ENCODE data around the gene NT5DC1. TPM values are rescaled to one million over a fixed set of nuclear protein-coding genes. Genes with fewer than 3 reads are reported as not detected.

NT5DC1 gene
- total RNA-seq, 1 donor from 2014 or later = 21.6 TPM

GRCh38 chr6:116166369-116166768 lies 65.7 kb downstream of the NT5DC1 start:
- TF ChIP-seq CTCF (IDR thresholded peaks at IDR 0.05; ENCODE audit: partially characterized antibody, unreplicated experiment) = no peak
- H3K4me1 Mint-ChIP-seq (ENCODE audit: low read depth, unreplicated experiment) = no peaks in the 10 kb centered on the region
- H3K36me3 Mint-ChIP-seq (ENCODE audit: unreplicated experiment) = peaks cover 6% of the 10 kb centered on the region
- DNase-seq = no peak
- no peaks in the 10 kb centered on the region for H3K27me3 Mint-ChIP-seq (ENCODE audit: unreplicated experiment)
- H3K4me3 Mint-ChIP-seq (ENCODE audit: unreplicated experiment) = no peak overlapping the region
- H3K27ac Mint-ChIP-seq (ENCODE audit: unreplicated experiment) = no peak overlapping the region
- H3K9me3 Mint-ChIP-seq (ENCODE audit: unreplicated experiment) = no peaks in the 10 kb centered on the region

GRCh38 chr6:116168148-116168547 lies 67.5 kb downstream of the NT5DC1 start:
- no peak for DNase-seq
- H3K27ac Mint-ChIP-seq (ENCODE audit: unreplicated experiment) = no peak overlapping the region
- TF ChIP-seq CTCF (IDR thresholded peaks at IDR 0.05; ENCODE audit: partially characterized antibody, unreplicated experiment) = no peak
- no peak overlapping the region for H3K4me3 Mint-ChIP-seq (ENCODE audit: unreplicated experiment)
- no peaks in the 10 kb centered on the region for H3K27me3 Mint-ChIP-seq (ENCODE audit: unreplicated experiment)
- no peaks in the 10 kb centered on the region for H3K9me3 Mint-ChIP-seq (ENCODE audit: unreplicated experiment)
- H3K36me3 Mint-ChIP-seq (ENCODE audit: unreplicated experiment) = peaks cover 6% of the 10 kb centered on the region
- H3K4me1 Mint-ChIP-seq (ENCODE audit: low read depth, unreplicated experiment) = no peaks in the 10 kb centered on the region

- H3K27ac Mint-ChIP-seq (ENCODE audit: unreplicated experiment) = no peak overlapping the region
- H3K4me3 Mint-ChIP-seq (ENCODE audit: unreplicated experiment) = no peak overlapping the region
- no peak for DNase-seq
- H3K4me1 Mint-ChIP-seq (ENCODE audit: low read depth, unreplicated experiment) = no peaks in the 10 kb centered on the region
- H3K36me3 Mint-ChIP-seq (ENCODE audit: unreplicated experiment) = peaks cover 6% of the 10 kb centered on the region
- no peaks in the 10 kb centered on the region for H3K27me3 Mint-ChIP-seq (ENCODE audit: unreplicated experiment)
- no peak for TF ChIP-seq CTCF (IDR thresholded peaks at IDR 0.05; ENCODE audit: partially characterized antibody, unreplicated experiment)
- no peaks in the 10 kb centered on the region for H3K9me3 Mint-ChIP-seq (ENCODE audit: unreplicated experiment)
Observed at GRCh38 chr6:116169880-116170279, 69.2 kb downstream of the NT5DC1 start.

- H3K9me3 Mint-ChIP-seq (ENCODE audit: unreplicated experiment) = no peaks in the 10 kb centered on the region
- H3K4me3 Mint-ChIP-seq (ENCODE audit: unreplicated experiment) = no peak overlapping the region
- H3K27ac Mint-ChIP-seq (ENCODE audit: unreplicated experiment) = no peak overlapping the region
- H3K27me3 Mint-ChIP-seq (ENCODE audit: unreplicated experiment) = no peaks in the 10 kb centered on the region
- H3K36me3 Mint-ChIP-seq (ENCODE audit: unreplicated experiment) = peaks cover 9% of the 10 kb centered on the region
- no peak for TF ChIP-seq CTCF (IDR thresholded peaks at IDR 0.05; ENCODE audit: partially characterized antibody, unreplicated experiment)
- no peak for DNase-seq
- no peaks in the 10 kb centered on the region for H3K4me1 Mint-ChIP-seq (ENCODE audit: low read depth, unreplicated experiment)
Observed at GRCh38 chr6:116170358-116171057, 69.9 kb downstream of the NT5DC1 start.

GRCh38 chr6:116173928-116174327 lies 73.3 kb downstream of the NT5DC1 start:
- Mint-ChIP-seq H3K27ac (ENCODE audit: unreplicated experiment) (no peak overlapping the region), H3K27me3 (ENCODE audit: unreplicated experiment) (no peaks in the 10 kb centered on the region), H3K9me3 (ENCODE audit: unreplicated experiment) (peaks cover 2% of the 10 kb centered on the region), H3K4me1 (ENCODE audit: low read depth, unreplicated experiment) (no peaks in the 10 kb centered on the region), H3K36me3 (ENCODE audit: unreplicated experiment) (peaks cover 9% of the 10 kb centered on the region), H3K4me3 (ENCODE audit: unreplicated experiment) (no peak overlapping the region)
- no peak for TF ChIP-seq CTCF (IDR thresholded peaks at IDR 0.05; ENCODE audit: partially characterized antibody, unreplicated experiment)
- no peak for DNase-seq

Measured in glutamatergic neuron (in vitro differentiated cells).